Epithelial cell of esophagus (primary cell): ENCODE results near the gene GLIS1.

Experiments
- DNase-seq: peaks from one replicate; pipeline ENCODE4 v3.0.0; 2010; ENCODE audit warnings: low read depth
- H3K4me3 ChIP-seq: 2 replicates; pipeline ENCODE4 v1.5.1; 2011; ENCODE audit warnings: mild to moderate bottlenecking, low read length, control low read depth
- CTCF ChIP-seq: IDR thresholded peaks from 2 replicates; pipeline ENCODE4 v1.5.1; 2011; ENCODE audit warnings: low read depth, mild to moderate bottlenecking, low read length, control low read depth, inconsistent platforms; ENCODE audit not compliant: insufficient read depth; ENCODE audit errors: missing control alignments

The GLIS1 gene

GRCh38 chr1:53544728-53545515 lies 194.0 kb downstream of the GLIS1 start:
- TF ChIP-seq CTCF = no peak
- no peak for DNase-seq
- no peak overlapping the region for H3K4me3 ChIP-seq

DNA sequence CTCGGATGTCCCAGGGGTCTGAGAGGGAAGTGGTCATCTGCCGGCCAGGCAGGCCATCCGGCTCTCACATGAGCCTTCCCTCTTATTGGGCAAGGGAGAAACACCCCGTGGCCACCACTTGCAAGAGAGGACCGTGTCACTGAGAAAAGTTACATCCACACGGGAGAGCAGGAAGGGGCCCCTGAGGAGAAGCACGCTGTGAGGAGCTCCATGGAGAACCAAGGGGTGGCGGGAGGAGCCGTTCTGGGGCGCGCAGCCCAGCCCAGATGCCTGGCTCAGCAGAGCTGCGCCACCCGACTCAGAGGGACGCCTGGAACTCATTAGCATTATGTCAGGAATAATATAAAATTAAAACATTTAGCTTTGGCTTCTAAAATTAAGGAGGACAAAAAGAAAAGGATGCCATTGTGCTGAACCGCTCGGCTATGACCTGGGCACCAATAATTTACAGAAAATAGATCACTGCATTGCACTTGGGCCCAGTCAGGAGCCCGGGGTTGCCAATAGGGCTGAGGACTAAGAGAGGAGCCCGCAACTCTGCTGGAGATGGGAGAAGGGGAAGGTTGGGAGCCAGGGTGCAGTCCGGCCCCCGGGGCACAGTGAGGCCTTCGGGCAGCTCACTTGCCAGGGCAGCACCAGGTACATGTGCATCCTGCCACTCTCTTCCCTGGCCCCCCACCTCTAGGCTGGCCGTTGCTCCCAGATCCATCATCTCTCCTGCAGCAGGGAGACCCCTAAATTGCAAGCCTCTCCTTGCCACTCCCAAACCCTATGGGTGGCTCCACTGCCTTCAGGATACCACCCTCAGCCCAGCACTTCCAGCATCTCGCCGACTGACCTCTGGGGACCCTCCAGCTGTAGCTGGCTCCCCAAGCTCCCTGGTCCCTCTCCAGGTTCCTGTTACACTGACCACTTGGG lies 194.9 kb downstream of the GLIS1 start:
- no peak for DNase-seq
- TF ChIP-seq CTCF = no peak
- H3K4me3 ChIP-seq = no peak overlapping the region

GRCh38 chr1:53543130-53543777 lies 195.7 kb downstream of the GLIS1 start:
- TF ChIP-seq CTCF = no peak
- DNase-seq = no peak

DNA sequence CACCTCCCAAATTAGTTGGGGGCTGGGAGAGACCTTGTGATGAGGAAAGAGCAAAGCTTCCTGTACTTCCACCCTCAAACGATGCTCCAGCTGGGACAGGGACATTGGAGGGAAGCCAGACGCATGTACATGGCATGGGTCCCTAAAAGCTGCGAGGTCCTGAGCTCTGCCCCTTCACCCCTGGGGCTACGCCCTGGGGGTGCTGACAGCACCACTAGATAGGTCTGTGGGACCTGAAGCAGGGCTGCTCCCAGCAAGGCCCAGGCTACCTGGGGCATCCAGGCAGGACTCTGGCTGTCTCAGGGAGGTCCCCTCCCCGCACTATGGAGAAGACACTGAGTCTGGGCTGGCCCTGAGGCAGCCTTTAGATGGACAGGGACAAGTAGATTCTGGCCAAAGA lies 196.4 kb downstream of the GLIS1 start:
- H3K4me3 ChIP-seq = no peak overlapping the region
- DNase-seq = no peak
- TF ChIP-seq CTCF = no peak

More at GRCh38 chr1:53543130-53543777, 195.7 kb downstream of the GLIS1 start:
- H3K4me3 ChIP-seq = no peak overlapping the region

DNA sequence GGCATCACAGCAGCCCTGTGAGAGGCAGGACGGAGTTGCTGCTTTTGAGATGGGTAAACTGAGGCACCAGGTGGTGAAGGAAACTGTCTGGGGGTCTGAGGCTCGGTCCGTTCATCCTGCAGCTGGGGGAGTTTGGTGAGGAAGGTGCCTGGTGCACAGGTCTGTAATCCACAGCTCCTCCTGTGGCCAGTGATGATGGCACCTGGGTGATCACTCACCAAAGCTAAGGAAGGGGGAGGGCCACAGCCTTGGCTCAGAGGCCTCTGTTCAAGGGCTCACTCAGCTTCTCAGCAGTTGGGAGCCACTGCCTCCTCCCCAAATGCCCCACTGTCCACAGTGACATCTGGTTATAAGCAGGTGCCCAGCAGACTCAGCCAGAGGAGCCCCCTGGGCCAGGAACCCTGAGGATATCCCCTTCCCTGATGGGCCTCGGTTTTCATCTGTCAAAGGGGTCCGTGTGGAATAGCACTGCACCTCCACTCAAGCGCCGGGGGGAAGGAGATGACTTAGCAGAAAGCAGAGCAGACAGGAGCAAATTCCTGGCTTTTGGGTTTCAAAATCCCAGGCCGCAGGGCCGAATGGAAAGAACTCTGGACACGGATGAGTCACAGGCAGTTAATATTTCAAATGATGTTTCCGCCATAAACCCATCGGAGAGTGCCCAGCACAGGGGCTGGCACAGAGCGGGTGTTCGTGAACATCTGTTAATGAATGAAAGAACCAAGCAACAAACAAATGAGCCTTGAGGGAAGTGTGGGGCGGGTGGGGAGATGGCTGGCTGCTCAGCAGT lies 197.0 kb downstream of the GLIS1 start:
- no peak overlapping the region for H3K4me3 ChIP-seq
- no peak for TF ChIP-seq CTCF
- peak; percentile 10 for DNase-seq

DNA sequence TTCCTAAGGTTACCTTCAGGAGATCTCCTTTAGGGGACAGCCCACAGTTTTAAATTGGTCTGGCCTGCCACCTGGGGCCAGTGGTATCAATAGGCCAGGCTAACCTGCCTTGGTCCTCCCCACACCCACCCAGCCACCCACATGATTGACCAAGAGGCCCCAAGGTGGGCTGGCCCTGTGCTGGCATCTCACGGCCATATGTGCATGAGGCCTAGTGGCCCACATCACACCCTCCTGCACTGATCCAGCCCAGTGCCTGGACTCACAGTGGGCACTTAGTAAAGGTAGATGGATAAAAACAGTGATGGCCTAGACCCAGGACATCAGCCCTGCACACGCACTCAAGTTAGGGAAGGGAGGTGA lies 197.7 kb downstream of the GLIS1 start:
- no peak for TF ChIP-seq CTCF
- no peak overlapping the region for H3K4me3 ChIP-seq

More for the DNA sequence above, 197.7 kb downstream of the GLIS1 start:
- DNase-seq = no peak
